ENCODE results near the gene RAD51B.

DNA sequence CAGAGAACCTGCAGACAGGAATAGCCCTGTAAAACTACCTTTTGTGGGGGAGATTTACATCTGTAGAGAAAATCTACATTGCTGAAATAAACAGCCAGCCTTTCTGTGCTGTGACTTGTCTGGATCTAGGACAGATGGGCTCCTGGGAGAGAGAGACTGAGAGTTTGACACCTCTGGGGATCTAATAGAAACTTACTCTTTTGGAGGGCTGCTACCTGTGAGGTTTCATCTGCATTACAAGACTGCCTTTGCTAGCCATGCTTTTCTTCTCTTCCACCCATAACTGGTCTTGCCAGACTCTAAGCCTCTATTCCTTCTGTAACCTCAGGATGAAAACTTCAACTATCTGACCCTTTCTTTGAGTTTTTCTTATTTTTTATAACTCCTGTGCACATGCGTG, 520.7 kb downstream of the RAD51B start:
- no peak for TF ChIP-seq POLR2A (IDR thresholded peaks at IDR 0.05)
- TF ChIP-seq CTCF (IDR thresholded peaks at IDR 0.05), result no peak
